Measurements from ENCODE around the gene CDKL1. TPM values are rescaled to one million over a fixed set of nuclear protein-coding genes. Genes with fewer than 3 reads are reported as not detected.
A peak's percentile ranks its signal among the peaks of the same experiment; 100 is the strongest.
"Not testable (repeated sequence)": the region's sequence is repeated elsewhere in the genome, so short reads cannot be mapped to it uniquely, and the experiment has no call there.

Gene CDKL1
- polyA plus RNA-seq, 1 donor (not counting 4 experiments of a cell fraction or from before 2014, with no cell fraction given): 4.7 TPM

DNA sequence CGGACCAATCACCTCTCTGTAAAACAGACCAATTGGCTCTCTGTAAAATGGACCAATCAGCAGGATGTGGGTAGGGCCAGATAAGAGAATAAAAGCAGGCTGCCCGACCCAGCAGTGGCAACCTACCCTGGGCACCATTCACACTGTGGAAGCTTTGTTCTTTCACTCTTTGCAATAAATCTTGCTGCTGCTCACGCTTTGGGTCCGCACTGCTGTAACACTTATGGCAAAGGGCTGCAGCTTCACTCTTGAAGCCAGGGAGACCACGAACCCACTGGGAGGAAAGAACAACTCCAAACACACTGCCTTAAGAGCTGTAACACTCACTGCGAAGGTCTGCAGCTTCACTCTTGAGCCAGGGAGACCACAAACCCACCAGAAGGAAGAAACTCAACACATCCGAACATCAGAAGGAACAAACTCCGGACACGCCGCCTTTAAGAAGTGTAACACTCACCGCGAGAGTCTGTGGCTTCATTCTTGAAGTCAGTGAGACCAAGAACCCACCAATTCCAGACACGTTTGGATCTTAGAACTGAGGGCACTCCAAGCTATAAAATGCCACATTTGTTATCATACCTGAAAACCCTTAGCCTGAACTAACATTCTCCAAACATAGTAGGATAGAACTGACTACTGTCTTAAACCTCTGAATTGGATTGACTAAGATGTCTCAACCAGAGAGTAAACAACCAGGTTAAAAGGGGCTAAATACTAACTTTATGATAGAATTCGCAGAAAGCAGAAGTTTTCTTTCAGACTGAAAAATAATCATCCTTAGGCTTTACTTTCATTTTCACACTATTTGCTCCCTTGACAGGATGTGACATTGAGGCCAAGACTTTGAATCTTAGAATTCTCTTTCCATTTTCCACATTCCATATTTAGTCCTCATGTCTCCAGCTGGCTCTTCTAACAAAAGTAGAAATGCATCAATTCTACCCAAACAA, 33.6 kb downstream of the CDKL1 start:
- H3K9me3 ChIP-seq (ENCODE audit: control insufficient read depth, low read depth, low read length): no peaks in the 10 kb centered on the region
- H3K9me1 ChIP-seq (ENCODE audit: control insufficient read depth, extremely low read depth, insufficient read depth, low read length): no peaks in the 10 kb centered on the region
- peak overlapping the region; percentile 62 for H3K4me2 ChIP-seq (ENCODE audit: control insufficient read depth, extremely low read depth, insufficient read depth, low read depth, low read length)
- FAIRE-seq (no peak), DNase-seq (ENCODE audit: low read depth, low spot score) (no peak)
- dilution Hi-C loops (cut with MboI; ENCODE audit: extremely low pct_ligation_motif_present, low sequenced_read_pairs): no loop called here
- no peaks in the 10 kb centered on the region for H4K20me1 ChIP-seq (ENCODE audit: control insufficient read depth, extremely low read depth, insufficient read depth, low read length)
- no peaks in the 10 kb centered on the region for H3K79me2 ChIP-seq (ENCODE audit: control insufficient read depth, insufficient read depth, low read length)
- H2AFZ ChIP-seq (ENCODE audit: control insufficient read depth, low read length): peak overlapping the region; percentile 51
- peaks cover 31% of the 10 kb centered on the region for H3K4me1 ChIP-seq (ENCODE audit: control insufficient read depth, extremely low read depth, insufficient read depth, low read length)
- TF ChIP-seq, protein P1, sequence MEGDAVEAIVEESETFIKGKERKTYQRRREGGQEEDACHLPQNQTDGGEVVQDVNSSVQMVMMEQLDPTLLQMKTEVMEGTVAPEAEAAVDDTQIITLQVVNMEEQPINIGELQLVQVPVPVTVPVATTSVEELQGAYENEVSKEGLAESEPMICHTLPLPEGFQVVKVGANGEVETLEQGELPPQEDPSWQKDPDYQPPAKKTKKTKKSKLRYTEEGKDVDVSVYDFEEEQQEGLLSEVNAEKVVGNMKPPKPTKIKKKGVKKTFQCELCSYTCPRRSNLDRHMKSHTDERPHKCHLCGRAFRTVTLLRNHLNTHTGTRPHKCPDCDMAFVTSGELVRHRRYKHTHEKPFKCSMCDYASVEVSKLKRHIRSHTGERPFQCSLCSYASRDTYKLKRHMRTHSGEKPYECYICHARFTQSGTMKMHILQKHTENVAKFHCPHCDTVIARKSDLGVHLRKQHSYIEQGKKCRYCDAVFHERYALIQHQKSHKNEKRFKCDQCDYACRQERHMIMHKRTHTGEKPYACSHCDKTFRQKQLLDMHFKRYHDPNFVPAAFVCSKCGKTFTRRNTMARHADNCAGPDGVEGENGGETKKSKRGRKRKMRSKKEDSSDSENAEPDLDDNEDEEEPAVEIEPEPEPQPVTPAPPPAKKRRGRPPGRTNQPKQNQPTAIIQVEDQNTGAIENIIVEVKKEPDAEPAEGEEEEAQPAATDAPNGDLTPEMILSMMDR (optimal IDR thresholded peaks at IDR 0.05 in 1 of 3, IDR thresholded peaks at IDR 0.05 in 1 of 3, conservative IDR thresholded peaks at IDR 0.05 in 1 of 3; ENCODE audit: extremely low read depth in 1 of 3, insufficient read depth in 2 of 3, low read length in 3 of 3): no peak
- TF ChIP-seq EZH2 (IDR thresholded peaks at IDR 0.05; ENCODE audit: low read length): no peak
- H3K4me3 ChIP-seq (ENCODE audit: control insufficient read depth in 2 of 3, extremely low read depth in 1 of 3, insufficient read depth in 2 of 3, low read depth in 1 of 3, low read length in 3 of 3): no peak overlapping the region
- H3K27me3 ChIP-seq (ENCODE audit: control insufficient read depth, extremely low read depth, insufficient read depth, low read length): no peaks in the 10 kb centered on the region
- H3K27ac ChIP-seq (ENCODE audit: control insufficient read depth, insufficient read depth, low read length): no peak overlapping the region
- H3K9ac ChIP-seq (ENCODE audit: control insufficient read depth, extremely low read depth, insufficient read depth, low read length): no peak overlapping the region
- H3K36me3 ChIP-seq (ENCODE audit: control insufficient read depth in 2 of 2, extremely low read depth in 1 of 2, insufficient read depth in 2 of 2, low read length in 2 of 2): no peaks in the 10 kb centered on the region

DNA sequence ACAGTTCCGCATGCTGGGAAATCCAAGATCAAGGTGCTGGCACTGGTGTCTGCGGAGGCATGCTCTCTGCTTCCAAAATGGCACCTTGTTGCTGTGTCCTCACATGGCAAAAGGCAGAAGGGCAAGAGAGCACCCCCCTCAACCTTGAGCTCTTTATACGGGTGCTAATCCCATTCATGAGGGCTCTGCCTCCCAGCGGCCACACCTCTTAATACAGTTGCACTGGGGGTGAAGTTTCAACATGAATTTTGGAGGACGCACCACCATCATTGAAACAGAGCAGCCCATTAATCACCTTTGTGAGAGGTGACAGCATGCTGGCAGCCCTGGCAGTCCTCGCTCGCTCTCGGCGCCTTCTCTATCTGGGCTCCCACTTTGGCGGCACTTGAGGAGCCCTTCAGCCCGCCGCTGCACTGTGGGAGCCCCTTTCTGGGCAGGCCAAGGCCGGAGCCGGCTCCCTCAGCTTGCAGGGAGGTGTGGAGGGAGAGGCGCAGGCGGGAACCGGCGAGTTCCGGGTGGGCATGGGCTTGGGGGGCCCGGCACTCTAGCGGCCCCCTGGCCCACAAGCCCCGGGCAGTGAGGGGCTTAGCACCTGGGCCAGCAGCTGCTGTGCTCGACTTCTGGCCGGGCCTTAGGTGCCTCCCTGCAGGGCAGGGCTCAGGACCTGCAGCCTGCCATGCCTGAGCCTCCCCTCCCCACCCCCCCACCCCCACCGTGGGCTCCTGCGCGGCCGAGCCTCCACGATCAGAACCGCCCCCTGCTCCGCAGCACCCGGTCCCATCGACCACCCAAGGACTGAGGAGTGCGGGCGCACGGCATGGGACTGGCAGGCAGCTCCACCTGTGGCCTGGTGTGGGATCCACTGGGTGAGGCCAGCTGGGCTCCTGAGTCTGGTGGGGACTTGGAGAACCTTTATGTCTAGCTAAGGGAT, 34.9 kb downstream of the CDKL1 start:
- H3K36me3 ChIP-seq (ENCODE audit: control insufficient read depth in 2 of 2, extremely low read depth in 1 of 2, insufficient read depth in 2 of 2, low read length in 2 of 2); H3K27ac ChIP-seq (ENCODE audit: control insufficient read depth, insufficient read depth, low read length); H3K4me3 ChIP-seq (ENCODE audit: control insufficient read depth in 2 of 3, extremely low read depth in 1 of 3, insufficient read depth in 2 of 3, low read depth in 1 of 3, low read length in 3 of 3); H3K79me2 ChIP-seq (ENCODE audit: control insufficient read depth, insufficient read depth, low read length); DNase-seq (ENCODE audit: low read depth, low spot score); H3K9ac ChIP-seq (ENCODE audit: control insufficient read depth, extremely low read depth, insufficient read depth, low read length); dilution Hi-C loops (cut with MboI; ENCODE audit: extremely low pct_ligation_motif_present, low sequenced_read_pairs); H3K9me1 ChIP-seq (ENCODE audit: control insufficient read depth, extremely low read depth, insufficient read depth, low read length); FAIRE-seq; H3K4me2 ChIP-seq (ENCODE audit: control insufficient read depth, extremely low read depth, insufficient read depth, low read depth, low read length); H2AFZ ChIP-seq (ENCODE audit: control insufficient read depth, low read length); H3K27me3 ChIP-seq (ENCODE audit: control insufficient read depth, extremely low read depth, insufficient read depth, low read length); H3K9me3 ChIP-seq (ENCODE audit: control insufficient read depth, low read depth, low read length); H4K20me1 ChIP-seq (ENCODE audit: control insufficient read depth, extremely low read depth, insufficient read depth, low read length): not testable (repeated sequence)
- H3K4me1 ChIP-seq (ENCODE audit: control insufficient read depth, extremely low read depth, insufficient read depth, low read length): peaks cover 31% of the 10 kb centered on the region

Measured in keratinocyte (primary cell).